GM18526 (cell line): Measurements from ENCODE around the gene TMEM165.

ENCODE experiments used
- POLR2A ChIP-seq: IDR thresholded peaks from 3 replicates; pipeline ENCODE4 v1.6.1; 2011; ENCODE audit not compliant: insufficient read length; ENCODE audit errors: extremely low read depth

Gene TMEM165

GRCh38 chr4:55395529-55396307 lies at the start of gene TMEM165:
TMEM165 (plus strand) TSS chr4:55395957; CDS start chr4:55396190, 233 bp downstream.
- TF ChIP-seq POLR2A = peak; percentile 93

GRCh38 chr4:55345980-55346850 lies 49.5 kb upstream of the TMEM165 start, which contains the start of gene SRD5A3:
SRD5A3 (plus strand) TSS chr4:55346242; CDS start chr4:55346337, 95 bp downstream.
- peak; percentile 67 for TF ChIP-seq POLR2A

- TF ChIP-seq POLR2A = no peak
Measured at GRCh38 chr4:55346851-55347255, 48.9 kb upstream of the TMEM165 start.

- no peak for TF ChIP-seq POLR2A
Measured at GRCh38 chr4:55347610-55348228, 48.0 kb upstream of the TMEM165 start.

- TF ChIP-seq POLR2A = no peak
Measured at GRCh38 chr4:55348466-55348865, 47.3 kb upstream of the TMEM165 start.

GRCh38 chr4:55351824-55352223 lies 43.9 kb upstream of the TMEM165 start:
- no peak for TF ChIP-seq POLR2A

GRCh38 chr4:55352726-55353125 lies 43.0 kb upstream of the TMEM165 start:
- TF ChIP-seq POLR2A = no peak

GRCh38 chr4:55354648-55355047 lies 41.1 kb upstream of the TMEM165 start:
- no peak for TF ChIP-seq POLR2A

- TF ChIP-seq POLR2A = no peak
Measured at GRCh38 chr4:55355555-55355954, 40.2 kb upstream of the TMEM165 start.

GRCh38 chr4:55356991-55357461 lies 38.7 kb upstream of the TMEM165 start:
- no peak for TF ChIP-seq POLR2A

GRCh38 chr4:55358246-55358645 lies 37.5 kb upstream of the TMEM165 start:
- TF ChIP-seq POLR2A = no peak

- TF ChIP-seq POLR2A = no peak
Measured at GRCh38 chr4:55358668-55359067, 37.1 kb upstream of the TMEM165 start.

- no peak for TF ChIP-seq POLR2A
Measured at GRCh38 chr4:55359397-55359916, 36.3 kb upstream of the TMEM165 start.

- TF ChIP-seq POLR2A = no peak
Measured at GRCh38 chr4:55363691-55364351, 31.9 kb upstream of the TMEM165 start.
